HepG2 (cell line): Measurements from ENCODE around the gene ABCB6. TPM values are rescaled to one million over a fixed set of nuclear protein-coding genes. Genes with fewer than 3 reads are reported as not detected.
A peak's percentile ranks its signal among the peaks of the same experiment; 100 is the strongest.

Experiments
- AGO1 ChIP-seq: fragments of 200-400 bp; formaldehyde crosslinking; IDR thresholded peaks from 2 replicates; pipeline ENCODE4 v1.6.1; 2017; ENCODE audit warnings: mild to moderate bottlenecking, low read depth, low read length, moderate library complexity; ENCODE audit not compliant: poor library complexity, severe bottlenecking
- ARNT ChIP-seq: fragments of 450-650 bp; IDR thresholded peaks from 2 replicates; pipeline ENCODE4 v1.6.1; 2017
- CC2D1A ChIP-seq: sonication (generic); formaldehyde crosslinking; IDR thresholded peaks from 2 replicates; pipeline ENCODE4 v1.8.1; 2023; ENCODE audit warnings: mild to moderate bottlenecking, missing genetic modification reagents
- ETV5 ChIP-seq: IDR thresholded peaks from 2 replicates; pipeline ENCODE4 v1.6.1; 2018; ENCODE audit warnings: missing biosample characterization, missing genetic modification reagents, inconsistent platforms, borderline replicate concordance
- JUNB ChIP-seq: sonication (generic); formaldehyde crosslinking; IDR thresholded peaks from 2 replicates; pipeline ENCODE4 v1.8.0; 2022; ENCODE audit warnings: missing genetic modification reagents, mild to moderate bottlenecking, borderline replicate concordance
- MYNN ChIP-seq: sonication (generic); formaldehyde crosslinking; IDR thresholded peaks from 2 replicates; pipeline ENCODE4 v1.4.0; 2020; ENCODE audit warnings: mild to moderate bottlenecking, low read depth, missing genetic modification reagents
- NFATC3 ChIP-seq: sonication (generic); formaldehyde crosslinking; IDR thresholded peaks from 2 replicates; pipeline ENCODE4 v1.5.1; 2020; ENCODE audit warnings: mild to moderate bottlenecking, missing genetic modification reagents
- NR2F1 ChIP-seq, 2 experiments: fragments of 450-650 bp in 1 of 2; formaldehyde crosslinking in 1 of 2; IDR thresholded peaks; 2 replicates each; pipeline versions ENCODE4 v1.5.0 to v1.6.1; 2016 to 2020; ENCODE audit warnings: mild to moderate bottlenecking in 1 of 2, missing compliant biosample characterization in 1 of 2, missing genetic modification reagents in 1 of 2, moderate library complexity in 1 of 2
- PITX1 ChIP-seq: sonication (generic); formaldehyde crosslinking; IDR thresholded peaks from 2 replicates; pipeline ENCODE4 v1.5.1; 2020; ENCODE audit warnings: mild to moderate bottlenecking, missing genetic modification reagents
- RFX3 ChIP-seq: IDR thresholded peaks from 2 replicates; pipeline ENCODE4 v1.6.1; 2016; ENCODE audit warnings: missing biosample characterization, missing genetic modification reagents
- SP1 ChIP-seq, 2 experiments: fragments of 450-650 bp in 1 of 2; sonication (generic) in 1 of 2; formaldehyde crosslinking in 1 of 2; IDR thresholded peaks; 2 replicates each; pipeline versions ENCODE4 v1.4.0 to v1.6.1; 2016 to 2020; ENCODE audit warnings: missing genetic modification reagents in 1 of 2
- TEAD3 ChIP-seq: optimal IDR thresholded peaks from 2 replicates; pipeline ENCODE3; 2016; ENCODE audit warnings: borderline replicate concordance
- ZMYM3 ChIP-seq: sonication (generic); formaldehyde crosslinking; IDR thresholded peaks from 2 replicates; pipeline ENCODE4 v1.5.1; 2020; ENCODE audit warnings: mild to moderate bottlenecking, missing genetic modification reagents
- ZNF12 ChIP-seq: sonication (generic); formaldehyde crosslinking; IDR thresholded peaks from 2 replicates; pipeline ENCODE4 v1.5.0; 2020; ENCODE audit warnings: missing genetic modification reagents
- ZNF180 ChIP-seq: sonication (generic); formaldehyde crosslinking; IDR thresholded peaks from 2 replicates; pipeline ENCODE4 v1.4.0; 2020; ENCODE audit warnings: low read depth, missing genetic modification reagents, borderline replicate concordance
- ZNF232 ChIP-seq: sonication (generic); formaldehyde crosslinking; IDR thresholded peaks from 2 replicates; pipeline ENCODE4 v1.4.0; 2020; ENCODE audit warnings: missing genetic modification reagents, borderline replicate concordance
- ZNF264 ChIP-seq: sonication (generic); formaldehyde crosslinking; IDR thresholded peaks from 2 replicates; pipeline ENCODE4 v1.4.0; 2020; ENCODE audit warnings: missing genetic modification reagents
- ZNF292 ChIP-seq: sonication (generic); formaldehyde crosslinking; IDR thresholded peaks from 2 replicates; pipeline ENCODE4 v1.8.1; 2022; ENCODE audit warnings: mild to moderate bottlenecking, low read depth, missing genetic modification reagents, borderline replicate concordance
- ZNF430 ChIP-seq: sonication (generic); formaldehyde crosslinking; IDR thresholded peaks from 2 replicates; pipeline ENCODE4 v1.9.0; 2021; ENCODE audit warnings: mild to moderate bottlenecking, missing genetic modification reagents
- ZNF549 ChIP-seq: sonication (generic); formaldehyde crosslinking; IDR thresholded peaks from 2 replicates; pipeline ENCODE4 v1.5.0; 2020; ENCODE audit warnings: missing genetic modification reagents
- ZNF773 ChIP-seq: sonication (generic); formaldehyde crosslinking; IDR thresholded peaks from 2 replicates; pipeline ENCODE4 v1.4.0; 2020; ENCODE audit warnings: missing genetic modification reagents, borderline replicate concordance
- ZSCAN22 ChIP-seq: sonication (generic); formaldehyde crosslinking; IDR thresholded peaks from 2 replicates; pipeline ENCODE4 v1.4.0; 2020; ENCODE audit warnings: mild to moderate bottlenecking, missing genetic modification reagents
- polyA plus RNA-seq, 8 experiments: library from polyadenylated mRNA; depleted of rRNA in 3 of 8; stranded (reverse) in 7 of 8; unstranded in 1 of 8; fragments of >200 nt; fragmentation: Illumina TruSeq in 4 of 8; extraction: Trizol in 4 of 8; gene quantifications; 2 replicates each; pipeline versions ENCODE4 v1.2.1 to v1.2.3, GENCODE V29; 2011 to 2016; ENCODE audit warnings: low read depth in 4 of 8, missing spikeins in 1 of 8, mixed read lengths in 1 of 8; ENCODE audit not compliant: insufficient read depth in 1 of 8
- total RNA-seq, 5 experiments: library from RNA; depleted of rRNA; stranded (reverse); fragments of >200 nt; fragmentation: Illumina TruSeq; extraction: Trizol; gene quantifications; 2 replicates each; pipeline ENCODE4 v1.2.3, GENCODE V29; 2016; ENCODE audit warnings: low read depth in 1 of 5
- TF ChIP-seq, protein P1 (sequence below): IDR thresholded peaks from 2 replicates; pipeline ENCODE4 v1.6.1; 2018; ENCODE audit warnings: missing genetic modification reagents, mild to moderate bottlenecking, missing compliant biosample characterization
- TF ChIP-seq, protein P2 (sequence below): sonication (generic); formaldehyde crosslinking; IDR thresholded peaks from 2 replicates; pipeline ENCODE4 v1.4.0; 2020; ENCODE audit warnings: missing genetic modification reagents, borderline replicate concordance
- TF ChIP-seq, protein P3 (sequence below): IDR thresholded peaks from 2 replicates; pipeline ENCODE4 v1.6.1; 2016; ENCODE audit warnings: mild to moderate bottlenecking, missing biosample characterization, missing genetic modification reagents

Gene ABCB6
- total and polyA plus RNA-seq, 2 of the 13 experiments (the other 11 are each of a cell fraction or from before 2014, with no cell fraction given), result 91.1 to 137 TPM

DNA sequence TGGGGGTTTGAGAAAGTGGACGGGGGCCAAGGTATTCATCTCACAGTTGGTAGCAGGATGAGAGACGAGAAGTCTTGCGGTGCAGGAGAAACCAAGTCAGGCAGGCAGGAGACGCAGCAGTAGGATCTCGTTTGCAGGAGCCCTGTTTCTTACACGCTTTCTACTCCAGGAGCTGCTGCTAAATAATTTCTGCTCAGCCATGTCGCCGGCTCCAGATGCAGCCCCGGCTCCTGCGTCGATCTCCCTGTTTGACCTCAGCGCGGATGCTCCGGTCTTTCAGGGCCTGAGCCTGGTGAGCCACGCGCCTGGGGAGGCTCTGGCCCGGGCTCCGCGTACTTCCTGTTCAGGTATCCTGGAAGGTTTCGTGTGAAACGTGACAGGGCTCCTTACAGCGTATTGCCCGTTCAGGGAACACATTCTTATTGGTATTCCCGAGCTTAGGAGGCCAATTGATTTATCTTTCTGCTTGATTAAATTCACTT lies 11.3 kb upstream of the ABCB6 start (continued):
- TF ChIP-seq PITX1 (CRISPR knock-in tag) (no peak), ZNF549 (CRISPR knock-in tag) (no peak), ZNF430 (CRISPR knock-in tag) (0 out of 2 replicates have a peak, but pooled peaks have one; percentile 19), ZSCAN22 (CRISPR knock-in tag) (no peak), TEAD3 (CRISPR knock-in tag) (peak; percentile 46), AGO1 (peak; percentile 8), ZNF292 (0 out of 2 replicates have a peak, but pooled peaks have one; percentile 25), ETV5 (CRISPR knock-in tag) (peak; percentile 78; the same call in 1 of the 2 replicates), JUNB (CRISPR knock-in tag) (no peak), NFATC3 (CRISPR knock-in tag) (no peak), ZNF232 (CRISPR knock-in tag) (0 out of 2 replicates have a peak, but pooled peaks have one; percentile 56), ZNF180 (CRISPR knock-in tag) (no peak), NR2F1 (CRISPR knock-in tag; IDR thresholded peaks at IDR 0.05) (no peak), ARNT (no peak), RFX3 (no peak), ZMYM3 (no peak), SP1 (IDR thresholded peaks at IDR 0.05) (no peak), SP1 (CRISPR knock-in tag; IDR thresholded peaks at IDR 0.05) (no peak; the same call in 1 of the 2 replicates), ZNF264 (CRISPR knock-in tag) (0 out of 2 replicates have a peak, but pooled peaks have one; percentile 31), ZNF773 (CRISPR knock-in tag) (0 out of 2 replicates have a peak, but pooled peaks have one; percentile 6), MYNN (CRISPR knock-in tag) (no peak), CC2D1A (CRISPR knock-in tag) (no peak), ZNF12 (CRISPR knock-in tag) (no peak)
- TF ChIP-seq, protein P1, sequence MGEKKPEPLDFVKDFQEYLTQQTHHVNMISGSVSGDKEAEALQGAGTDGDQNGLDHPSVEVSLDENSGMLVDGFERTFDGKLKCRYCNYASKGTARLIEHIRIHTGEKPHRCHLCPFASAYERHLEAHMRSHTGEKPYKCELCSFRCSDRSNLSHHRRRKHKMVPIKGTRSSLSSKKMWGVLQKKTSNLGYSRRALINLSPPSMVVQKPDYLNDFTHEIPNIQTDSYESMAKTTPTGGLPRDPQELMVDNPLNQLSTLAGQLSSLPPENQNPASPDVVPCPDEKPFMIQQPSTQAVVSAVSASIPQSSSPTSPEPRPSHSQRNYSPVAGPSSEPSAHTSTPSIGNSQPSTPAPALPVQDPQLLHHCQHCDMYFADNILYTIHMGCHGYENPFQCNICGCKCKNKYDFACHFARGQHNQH, result 0 out of 2 replicates have a peak, but pooled peaks have one; percentile 10
- TF ChIP-seq, protein P2, sequence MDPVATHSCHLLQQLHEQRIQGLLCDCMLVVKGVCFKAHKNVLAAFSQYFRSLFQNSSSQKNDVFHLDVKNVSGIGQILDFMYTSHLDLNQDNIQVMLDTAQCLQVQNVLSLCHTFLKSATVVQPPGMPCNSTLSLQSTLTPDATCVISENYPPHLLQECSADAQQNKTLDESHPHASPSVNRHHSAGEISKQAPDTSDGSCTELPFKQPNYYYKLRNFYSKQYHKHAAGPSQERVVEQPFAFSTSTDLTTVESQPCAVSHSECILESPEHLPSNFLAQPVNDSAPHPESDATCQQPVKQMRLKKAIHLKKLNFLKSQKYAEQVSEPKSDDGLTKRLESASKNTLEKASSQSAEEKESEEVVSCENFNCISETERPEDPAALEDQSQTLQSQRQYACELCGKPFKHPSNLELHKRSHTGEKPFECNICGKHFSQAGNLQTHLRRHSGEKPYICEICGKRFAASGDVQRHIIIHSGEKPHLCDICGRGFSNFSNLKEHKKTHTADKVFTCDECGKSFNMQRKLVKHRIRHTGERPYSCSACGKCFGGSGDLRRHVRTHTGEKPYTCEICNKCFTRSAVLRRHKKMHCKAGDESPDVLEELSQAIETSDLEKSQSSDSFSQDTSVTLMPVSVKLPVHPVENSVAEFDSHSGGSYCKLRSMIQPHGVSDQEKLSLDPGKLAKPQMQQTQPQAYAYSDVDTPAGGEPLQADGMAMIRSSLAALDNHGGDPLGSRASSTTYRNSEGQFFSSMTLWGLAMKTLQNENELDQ (CRISPR knock-in tag), result peak; percentile 76; the same call in 1 of the 2 replicates
- TF ChIP-seq, protein P3, sequence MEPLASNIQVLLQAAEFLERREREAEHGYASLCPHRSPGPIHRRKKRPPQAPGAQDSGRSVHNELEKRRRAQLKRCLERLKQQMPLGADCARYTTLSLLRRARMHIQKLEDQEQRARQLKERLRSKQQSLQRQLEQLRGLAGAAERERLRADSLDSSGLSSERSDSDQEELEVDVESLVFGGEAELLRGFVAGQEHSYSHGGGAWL, result no peak
